Measurements from ENCODE around the gene RAB11FIP2. TPM values are rescaled to one million over a fixed set of nuclear protein-coding genes. Genes with fewer than 3 reads are reported as not detected.

RAB11FIP2 gene
- total RNA-seq, 1 donor: 38.7 TPM

DNA sequence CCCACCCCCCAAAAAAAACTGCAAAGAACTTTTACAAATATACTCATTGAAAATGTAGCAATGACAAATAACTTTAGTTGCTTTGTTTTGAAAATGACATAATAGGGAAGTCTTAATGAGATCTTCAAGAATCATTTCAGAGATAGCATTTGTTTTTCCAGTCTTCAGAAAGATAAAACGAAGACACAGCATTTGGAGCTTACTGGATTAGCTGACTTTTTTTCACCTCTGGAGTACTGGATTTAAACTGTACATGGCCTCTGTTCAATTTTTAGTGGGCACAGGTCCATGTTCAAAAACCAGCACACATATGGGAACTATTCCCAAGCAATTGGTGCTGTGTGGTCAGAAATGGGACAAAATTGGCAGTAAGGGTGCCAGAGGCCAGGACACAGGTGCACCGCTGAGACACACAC is 3.9 kb downstream of the RAB11FIP2 start:
- Histone ChIP-seq H3K4me3 (ENCODE audit: insufficient read depth, low read length) (no peak overlapping the region), H3K27ac (ENCODE audit: low read depth, low read length) (no peak overlapping the region), H3K36me3 (ENCODE audit: insufficient read depth, low read length) (no peaks in the 10 kb centered on the region), H3K9me3 (ENCODE audit: low read depth, low read length) (no peaks in the 10 kb centered on the region), H3K4me1 (ENCODE audit: insufficient read depth, low read length) (peaks cover 42% of the 10 kb centered on the region), H2AFZ (ENCODE audit: low read length) (no peak overlapping the region), H3K4me2 (ENCODE audit: insufficient read depth, low read length) (peak overlapping the region; percentile 4), H3K79me2 (ENCODE audit: insufficient read depth, low read length) (peaks cover 40% of the 10 kb centered on the region), H4K20me1 (ENCODE audit: insufficient read depth, low read length) (peaks cover 5% of the 10 kb centered on the region), H3K27me3 (ENCODE audit: insufficient read depth, low read length) (no peaks in the 10 kb centered on the region)
- peak; percentile 42 for DNase-seq (ENCODE audit: insufficient read length, low spot score, missing footprints)
- TF ChIP-seq, protein P1, sequence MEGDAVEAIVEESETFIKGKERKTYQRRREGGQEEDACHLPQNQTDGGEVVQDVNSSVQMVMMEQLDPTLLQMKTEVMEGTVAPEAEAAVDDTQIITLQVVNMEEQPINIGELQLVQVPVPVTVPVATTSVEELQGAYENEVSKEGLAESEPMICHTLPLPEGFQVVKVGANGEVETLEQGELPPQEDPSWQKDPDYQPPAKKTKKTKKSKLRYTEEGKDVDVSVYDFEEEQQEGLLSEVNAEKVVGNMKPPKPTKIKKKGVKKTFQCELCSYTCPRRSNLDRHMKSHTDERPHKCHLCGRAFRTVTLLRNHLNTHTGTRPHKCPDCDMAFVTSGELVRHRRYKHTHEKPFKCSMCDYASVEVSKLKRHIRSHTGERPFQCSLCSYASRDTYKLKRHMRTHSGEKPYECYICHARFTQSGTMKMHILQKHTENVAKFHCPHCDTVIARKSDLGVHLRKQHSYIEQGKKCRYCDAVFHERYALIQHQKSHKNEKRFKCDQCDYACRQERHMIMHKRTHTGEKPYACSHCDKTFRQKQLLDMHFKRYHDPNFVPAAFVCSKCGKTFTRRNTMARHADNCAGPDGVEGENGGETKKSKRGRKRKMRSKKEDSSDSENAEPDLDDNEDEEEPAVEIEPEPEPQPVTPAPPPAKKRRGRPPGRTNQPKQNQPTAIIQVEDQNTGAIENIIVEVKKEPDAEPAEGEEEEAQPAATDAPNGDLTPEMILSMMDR (IDR thresholded peaks at IDR 0.05; ENCODE audit: extremely low read depth, low read depth, low read length): no peak

DNA sequence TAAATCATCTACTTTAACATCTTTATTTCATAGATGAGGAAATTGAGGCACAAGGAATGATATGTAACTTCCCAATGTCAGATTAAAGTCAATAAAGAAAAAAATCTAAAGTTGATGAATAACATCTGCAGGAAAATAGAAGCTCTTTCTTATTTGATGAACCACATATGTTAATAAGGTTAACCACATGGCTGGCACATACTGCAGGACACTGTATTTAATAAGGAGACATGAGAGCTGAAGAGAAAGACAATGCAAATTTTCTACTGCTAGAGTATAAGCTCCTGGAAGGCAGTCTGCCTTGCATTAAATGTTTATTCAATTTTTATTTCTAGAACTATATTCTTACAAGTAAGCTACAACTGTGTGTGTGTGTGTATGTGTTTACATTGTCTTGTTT is 4.4 kb downstream of the RAB11FIP2 start:
- Histone ChIP-seq H3K4me3 (ENCODE audit: insufficient read depth, low read length) (no peak overlapping the region), H3K4me2 (ENCODE audit: insufficient read depth, low read length) (no peak overlapping the region), H3K27me3 (ENCODE audit: insufficient read depth, low read length) (no peaks in the 10 kb centered on the region), H3K9me3 (ENCODE audit: low read depth, low read length) (no peaks in the 10 kb centered on the region), H3K4me1 (ENCODE audit: insufficient read depth, low read length) (peaks cover 39% of the 10 kb centered on the region), H4K20me1 (ENCODE audit: insufficient read depth, low read length) (peaks cover 5% of the 10 kb centered on the region), H2AFZ (ENCODE audit: low read length) (no peak overlapping the region), H3K79me2 (ENCODE audit: insufficient read depth, low read length) (peaks cover 40% of the 10 kb centered on the region), H3K27ac (ENCODE audit: low read depth, low read length) (no peak overlapping the region), H3K36me3 (ENCODE audit: insufficient read depth, low read length) (no peaks in the 10 kb centered on the region)
- no peak for DNase-seq (ENCODE audit: insufficient read length, low spot score, missing footprints)
- TF ChIP-seq, protein P1 (IDR thresholded peaks at IDR 0.05; ENCODE audit: extremely low read depth, low read depth, low read length): no peak

DNA sequence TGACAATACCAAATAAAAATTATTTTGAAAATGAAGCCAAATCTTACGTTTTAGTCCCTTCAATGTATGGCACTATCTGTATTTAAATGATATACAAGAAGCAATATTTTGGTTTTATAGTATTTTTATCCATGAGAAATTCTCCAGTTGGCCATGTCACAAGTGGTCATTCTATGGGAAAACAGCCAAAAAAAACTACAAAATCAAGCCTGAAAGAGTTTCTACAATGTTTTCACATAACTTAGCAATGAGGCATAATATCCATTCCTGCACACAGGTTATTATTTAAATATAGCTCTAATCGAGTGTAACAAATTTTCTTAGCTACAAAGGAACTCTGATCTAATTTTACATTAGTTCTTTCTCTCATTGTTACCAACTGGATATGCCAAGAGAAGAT is 5.4 kb downstream of the RAB11FIP2 start:
- Histone ChIP-seq H3K27me3 (ENCODE audit: insufficient read depth, low read length) (no peaks in the 10 kb centered on the region), H2AFZ (ENCODE audit: low read length) (no peak overlapping the region), H4K20me1 (ENCODE audit: insufficient read depth, low read length) (peaks cover 5% of the 10 kb centered on the region), H3K9me3 (ENCODE audit: low read depth, low read length) (no peaks in the 10 kb centered on the region), H3K4me2 (ENCODE audit: insufficient read depth, low read length) (peak overlapping the region; percentile 15), H3K4me3 (ENCODE audit: insufficient read depth, low read length) (no peak overlapping the region), H3K27ac (ENCODE audit: low read depth, low read length) (peak overlapping the region; percentile 13), H3K36me3 (ENCODE audit: insufficient read depth, low read length) (no peaks in the 10 kb centered on the region), H3K79me2 (ENCODE audit: insufficient read depth, low read length) (peaks cover 40% of the 10 kb centered on the region), H3K4me1 (ENCODE audit: insufficient read depth, low read length) (peaks cover 39% of the 10 kb centered on the region)
- TF ChIP-seq, protein P1 (IDR thresholded peaks at IDR 0.05; ENCODE audit: extremely low read depth, low read depth, low read length): no peak
- DNase-seq (ENCODE audit: insufficient read length, low spot score, missing footprints): peak; percentile 13

DNA sequence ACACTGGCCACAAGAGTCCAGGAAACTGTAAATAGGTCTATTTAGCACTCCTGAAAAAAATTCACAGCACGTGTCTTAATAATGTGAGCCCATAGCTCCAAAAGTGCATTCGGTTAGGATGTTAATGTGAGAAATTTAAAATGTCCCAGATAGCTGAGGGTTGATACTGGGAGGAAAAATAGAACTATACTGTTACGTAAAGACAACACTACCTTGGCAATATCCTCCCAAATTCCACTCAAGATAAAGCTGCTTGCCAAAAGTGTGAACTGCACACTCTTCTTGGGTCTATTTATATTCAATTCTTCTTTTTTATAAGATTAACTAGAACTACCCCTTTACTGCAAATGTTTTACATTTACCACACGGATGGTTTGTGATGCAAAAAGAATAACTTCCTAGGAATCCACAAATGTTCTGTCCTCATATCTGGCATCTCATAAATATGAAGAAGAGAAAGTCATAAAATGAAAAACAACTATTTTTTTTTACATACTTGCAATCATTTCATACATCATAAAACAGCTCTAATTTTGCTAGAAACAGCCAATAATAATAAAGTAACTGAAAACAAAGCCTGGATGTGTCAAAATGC is 10.4 kb downstream of the RAB11FIP2 start:
- Histone ChIP-seq H2AFZ (ENCODE audit: low read length) (no peak overlapping the region), H3K9me3 (ENCODE audit: low read depth, low read length) (no peaks in the 10 kb centered on the region), H4K20me1 (ENCODE audit: insufficient read depth, low read length) (no peaks in the 10 kb centered on the region), H3K4me3 (ENCODE audit: insufficient read depth, low read length) (no peak overlapping the region), H3K4me2 (ENCODE audit: insufficient read depth, low read length) (no peak overlapping the region), H3K27ac (ENCODE audit: low read depth, low read length) (no peak overlapping the region), H3K27me3 (ENCODE audit: insufficient read depth, low read length) (no peaks in the 10 kb centered on the region), H3K4me1 (ENCODE audit: insufficient read depth, low read length) (peaks cover 20% of the 10 kb centered on the region), H3K36me3 (ENCODE audit: insufficient read depth, low read length) (peaks cover 4% of the 10 kb centered on the region), H3K79me2 (ENCODE audit: insufficient read depth, low read length) (peaks cover 18% of the 10 kb centered on the region)
- no peak for DNase-seq (ENCODE audit: insufficient read length, low spot score, missing footprints)
- TF ChIP-seq, protein P1 (IDR thresholded peaks at IDR 0.05; ENCODE audit: extremely low read depth, low read depth, low read length): no peak

Data from osteoblast (primary cell).